ENCODE results near the gene CA4.

The CA4 gene

DNA sequence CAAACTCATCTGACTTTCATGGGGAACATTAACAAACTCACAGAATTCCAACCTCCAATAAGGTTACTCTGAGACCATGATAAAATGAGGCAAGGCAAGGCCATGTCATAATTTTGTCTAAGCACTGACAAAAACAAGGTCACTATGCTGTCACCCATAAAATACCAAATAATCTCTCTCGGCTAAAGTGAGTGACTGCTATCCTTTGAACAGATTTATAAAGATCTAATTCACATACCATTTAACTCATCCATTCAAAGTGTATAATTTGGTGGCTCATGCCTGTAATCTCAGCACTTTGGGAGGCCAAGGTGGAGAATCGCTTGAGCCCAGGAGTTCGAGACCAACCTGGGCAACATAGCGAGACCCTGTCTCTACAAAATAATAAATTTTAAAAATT is 20.6 kb upstream of the CA4 start:
- DNase-seq (ENCODE audit: low read depth in 1 of 2, low spot score in 1 of 2), result no peak

- DNase-seq (ENCODE audit: low read depth in 1 of 2, low spot score in 1 of 2), result no peak
These were observed 19.3 kb upstream of the CA4 start for GRCh38 chr17:60130466-60130865.

DNA sequence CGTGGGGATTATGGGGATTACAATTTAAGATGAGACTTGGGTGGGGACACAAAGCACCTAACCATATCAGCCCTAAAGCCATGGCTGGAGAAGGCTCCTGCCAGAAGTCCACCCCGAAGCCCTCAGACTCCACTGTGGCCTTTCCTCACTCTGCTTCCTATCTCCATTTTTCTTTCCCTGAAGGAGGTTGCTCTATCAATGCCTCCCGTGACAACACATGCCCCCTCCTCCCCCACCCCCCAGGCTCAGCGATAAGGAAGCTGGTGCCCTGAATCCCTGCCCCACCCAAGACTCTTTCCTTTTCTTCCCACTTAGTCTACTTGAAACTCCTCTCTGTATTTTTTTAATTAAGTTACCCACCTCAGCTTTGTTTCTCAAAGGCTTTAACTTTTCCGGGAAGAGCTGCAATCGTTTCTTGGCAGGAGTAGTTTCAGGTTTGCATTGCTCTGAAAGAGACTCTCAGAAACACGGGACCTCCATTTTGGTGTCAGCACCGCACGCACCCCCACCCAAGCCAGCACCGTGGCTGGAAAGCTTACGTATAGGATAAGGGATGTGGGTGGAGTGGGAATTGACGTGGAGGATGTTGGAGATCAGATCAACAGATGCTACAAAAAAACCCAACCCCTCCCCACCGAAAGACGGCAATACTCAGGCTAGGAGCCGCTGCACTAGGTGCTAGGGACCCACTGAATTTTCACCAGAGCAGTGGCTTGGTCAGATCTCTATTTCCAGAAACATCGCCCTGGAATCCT is 15.2 kb upstream of the CA4 start:
- no peak for DNase-seq (ENCODE audit: low read depth in 1 of 2, low spot score in 1 of 2)

DNA sequence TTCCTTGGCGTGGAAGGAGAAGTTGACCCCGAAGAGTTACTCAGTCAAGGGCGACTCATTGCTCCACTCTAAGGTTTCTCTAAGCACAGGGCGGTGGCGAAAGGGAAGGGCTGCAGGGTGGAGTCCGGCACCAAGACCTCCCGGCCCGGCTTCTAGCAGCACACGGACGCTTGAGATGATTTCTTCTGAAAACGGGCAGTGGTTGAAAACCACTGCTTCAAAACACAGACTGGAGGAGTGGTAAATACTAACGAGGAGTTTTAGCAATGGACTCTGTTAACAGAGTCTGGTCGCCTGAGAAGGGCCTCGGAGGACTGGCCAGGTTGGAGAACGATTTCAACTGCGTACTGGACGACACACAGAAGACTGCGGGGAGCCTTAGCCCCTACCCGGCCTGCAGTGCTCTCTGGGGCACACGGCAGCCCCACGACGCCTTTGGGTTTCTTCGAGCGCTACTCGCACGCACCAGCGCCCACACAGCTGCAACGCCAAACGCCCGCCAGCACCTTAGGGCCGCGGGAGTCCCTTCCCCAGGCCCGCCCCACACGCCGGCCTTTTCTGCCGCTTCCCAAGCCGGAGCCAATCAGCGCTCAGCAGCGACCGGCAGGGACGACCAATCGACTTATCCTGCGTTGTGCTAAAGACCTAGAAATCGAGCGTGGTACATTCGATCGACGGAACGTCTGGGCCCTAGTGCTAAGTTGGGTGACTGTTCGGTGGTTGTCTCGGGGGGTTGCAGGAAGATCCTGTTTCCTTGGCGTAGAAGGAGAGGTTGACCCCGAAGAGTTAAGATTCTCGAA is 14.4 kb upstream of the CA4 start:
- DNase-seq (ENCODE audit: low read depth in 1 of 2, low spot score in 1 of 2), result peak; percentile 39 to 76

- no peak for DNase-seq (ENCODE audit: low read depth in 1 of 2, low spot score in 1 of 2)
These were observed 13.7 kb upstream of the CA4 start for GRCh38 chr17:60135951-60136666.

- DNase-seq (ENCODE audit: low read depth in 1 of 2, low spot score in 1 of 2), result no peak
These were observed 12.0 kb upstream of the CA4 start for GRCh38 chr17:60137731-60138130.

- no peak for DNase-seq (ENCODE audit: low read depth in 1 of 2, low spot score in 1 of 2)
These were observed 10.9 kb upstream of the CA4 start for GRCh38 chr17:60138769-60139437.

GRCh38 chr17:60139438-60140285 is 10.1 kb upstream of the CA4 start:
- DNase-seq (ENCODE audit: low read depth in 1 of 2, low spot score in 1 of 2), result peak; percentile 32 to 33

DNA sequence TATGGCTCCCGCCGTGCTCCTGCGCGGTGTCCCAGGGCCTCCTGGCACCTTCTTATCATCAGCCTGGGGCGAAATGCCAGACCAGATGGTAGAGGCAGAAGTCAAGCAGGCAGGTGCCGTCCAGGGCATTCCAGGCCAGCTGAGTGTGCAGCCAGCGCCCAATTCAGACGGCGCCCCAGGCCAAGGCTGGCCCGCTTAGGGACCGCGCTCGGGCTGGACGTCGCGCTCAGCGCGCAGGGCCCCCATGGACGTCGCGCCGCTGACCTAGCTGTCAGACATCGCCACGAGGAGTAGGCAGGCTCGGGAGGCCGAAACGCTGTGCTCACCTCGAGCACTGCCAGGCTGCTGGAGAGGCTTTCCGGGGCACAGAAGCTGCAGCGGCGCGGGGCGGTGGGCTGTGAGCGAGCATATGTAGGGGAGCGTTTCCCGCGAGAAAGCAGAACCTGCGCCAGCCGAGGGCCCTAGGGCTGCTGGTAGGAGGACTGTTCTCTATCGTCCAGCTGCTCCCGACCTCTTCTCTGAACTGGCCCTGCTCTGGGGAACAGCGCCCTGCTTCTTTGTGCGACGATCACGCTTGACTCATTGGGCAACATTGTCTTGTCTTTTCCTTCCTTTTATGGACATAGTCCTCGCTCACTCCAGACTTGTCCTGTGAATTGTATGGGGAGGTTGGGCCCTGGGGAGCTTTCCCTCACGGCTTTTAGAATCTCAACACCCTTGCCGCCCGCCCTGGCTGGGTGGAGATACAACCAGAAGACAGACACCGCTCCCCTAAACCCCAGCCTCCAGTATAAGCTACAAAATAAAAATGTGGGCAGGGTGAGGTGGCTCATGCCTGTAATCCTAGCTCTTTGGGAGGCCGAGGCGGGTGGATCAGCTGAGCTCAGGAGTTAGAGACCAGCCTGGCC is 8.4 kb upstream of the CA4 start:
- DNase-seq (ENCODE audit: low read depth in 1 of 2, low spot score in 1 of 2), result no peak

GRCh38 chr17:60142872-60143499 is 6.8 kb upstream of the CA4 start:
- peak; percentile 48 to 56 for DNase-seq (ENCODE audit: low read depth in 1 of 2, low spot score in 1 of 2)

DNA sequence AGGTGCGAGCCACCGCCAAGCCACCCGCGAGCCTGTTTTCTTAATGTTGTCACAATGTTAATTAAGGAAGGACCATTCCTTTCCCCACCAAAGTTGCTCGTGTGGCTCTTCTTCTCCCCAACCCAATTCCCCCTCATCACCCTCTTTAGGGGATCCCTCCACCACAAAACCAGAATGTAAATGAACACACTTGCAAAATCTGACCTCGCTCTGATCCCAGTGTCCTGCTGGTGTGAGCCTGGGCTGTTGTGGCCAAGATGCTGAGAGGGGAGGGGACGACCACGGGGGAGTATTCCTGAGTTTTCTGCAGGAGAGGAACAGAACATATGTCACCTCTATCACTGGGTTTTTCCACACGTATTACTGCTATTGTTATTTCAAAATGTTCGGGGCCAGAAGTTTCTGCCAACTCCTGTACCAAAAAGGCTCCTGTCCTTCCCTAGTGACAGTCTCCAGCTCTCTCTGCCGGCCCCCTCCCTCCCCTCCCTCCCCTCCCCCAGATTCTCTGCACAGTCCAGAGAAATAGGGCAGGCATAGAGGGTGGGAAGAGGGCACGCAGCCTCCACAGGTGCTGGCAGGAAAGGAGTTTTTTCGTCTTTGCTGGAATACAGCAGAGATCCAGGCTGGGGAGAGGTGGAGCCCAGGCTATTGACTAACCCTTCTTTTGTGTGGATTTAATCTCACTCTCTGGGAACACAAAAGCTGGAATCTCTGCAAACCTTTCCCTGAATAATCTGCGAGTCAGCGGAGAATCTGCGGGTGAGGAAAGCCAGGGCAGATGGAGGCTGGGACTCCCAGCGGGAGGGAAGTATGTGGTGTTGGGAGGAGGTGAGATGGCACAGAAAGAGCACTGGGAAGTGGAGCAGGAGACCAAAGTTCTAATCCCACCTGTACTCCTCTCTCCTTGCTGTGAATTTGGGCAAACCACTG is 4.5 kb upstream of the CA4 start:
- DNase-seq (ENCODE audit: low read depth in 1 of 2, low spot score in 1 of 2), result no peak

- DNase-seq (ENCODE audit: low read depth in 1 of 2, low spot score in 1 of 2), result no peak
These were observed 3.6 kb upstream of the CA4 start for GRCh38 chr17:60146206-60146605.

DNA sequence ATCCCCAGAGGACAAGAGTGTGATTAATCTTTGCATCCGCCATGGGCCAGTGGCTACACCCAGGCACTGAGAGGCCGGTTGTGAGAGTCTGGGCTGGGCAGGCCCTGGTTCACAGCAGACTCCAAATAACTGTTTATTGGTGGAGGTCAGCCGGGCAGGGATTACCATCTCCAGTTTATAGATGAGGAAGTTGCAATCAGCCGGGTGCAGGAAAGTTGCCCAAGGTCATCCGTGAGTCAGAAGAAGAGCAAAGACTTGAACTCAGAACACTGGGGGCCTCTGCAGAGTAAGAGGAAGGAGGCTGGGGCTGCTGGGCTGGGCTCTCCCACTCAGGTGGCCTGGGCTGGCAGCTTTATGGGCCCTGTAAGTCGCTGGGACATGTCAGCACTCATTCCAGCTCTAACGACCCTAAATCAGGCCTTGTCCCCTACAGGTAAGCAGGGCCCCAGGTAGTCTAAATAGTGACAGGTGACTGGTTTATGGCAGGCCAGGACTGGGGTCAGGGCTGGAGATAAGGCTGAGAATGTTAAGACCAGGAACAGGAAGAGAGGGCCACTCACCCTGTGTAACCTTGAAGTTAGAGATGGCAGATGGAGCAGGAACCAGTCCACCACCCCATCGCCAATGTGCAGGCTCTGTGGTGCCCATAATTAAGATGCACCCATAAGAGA is 2.1 kb upstream of the CA4 start:
- DNase-seq (ENCODE audit: low read depth in 1 of 2, low spot score in 1 of 2), result no peak

GRCh38 chr17:60148373-60148772 is 1.4 kb upstream of the CA4 start:
- DNase-seq (ENCODE audit: low read depth in 1 of 2, low spot score in 1 of 2), result no peak

DNA sequence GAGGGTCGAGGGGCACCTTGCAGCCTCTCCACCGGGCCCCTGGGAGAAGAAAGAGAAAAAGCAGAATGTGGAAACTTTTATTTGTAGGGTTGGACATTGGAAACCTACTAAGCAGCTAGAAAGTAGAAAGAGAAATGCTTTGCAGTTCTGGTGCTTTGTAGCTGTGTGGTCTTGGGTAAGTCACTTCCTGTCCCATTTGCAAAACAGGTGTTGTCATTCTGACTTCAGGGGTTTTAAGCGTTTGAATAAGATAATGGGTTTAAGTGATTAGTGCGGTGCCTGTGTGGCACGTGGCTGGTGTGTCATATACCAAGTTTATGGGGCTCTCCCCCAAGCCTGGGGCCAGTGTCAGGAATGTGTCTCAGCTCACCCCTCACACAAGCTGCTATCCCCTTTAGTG is 1.6 kb downstream of the CA4 start:
- DNase-seq (ENCODE audit: low read depth in 1 of 2, low spot score in 1 of 2), result no peak

DNA sequence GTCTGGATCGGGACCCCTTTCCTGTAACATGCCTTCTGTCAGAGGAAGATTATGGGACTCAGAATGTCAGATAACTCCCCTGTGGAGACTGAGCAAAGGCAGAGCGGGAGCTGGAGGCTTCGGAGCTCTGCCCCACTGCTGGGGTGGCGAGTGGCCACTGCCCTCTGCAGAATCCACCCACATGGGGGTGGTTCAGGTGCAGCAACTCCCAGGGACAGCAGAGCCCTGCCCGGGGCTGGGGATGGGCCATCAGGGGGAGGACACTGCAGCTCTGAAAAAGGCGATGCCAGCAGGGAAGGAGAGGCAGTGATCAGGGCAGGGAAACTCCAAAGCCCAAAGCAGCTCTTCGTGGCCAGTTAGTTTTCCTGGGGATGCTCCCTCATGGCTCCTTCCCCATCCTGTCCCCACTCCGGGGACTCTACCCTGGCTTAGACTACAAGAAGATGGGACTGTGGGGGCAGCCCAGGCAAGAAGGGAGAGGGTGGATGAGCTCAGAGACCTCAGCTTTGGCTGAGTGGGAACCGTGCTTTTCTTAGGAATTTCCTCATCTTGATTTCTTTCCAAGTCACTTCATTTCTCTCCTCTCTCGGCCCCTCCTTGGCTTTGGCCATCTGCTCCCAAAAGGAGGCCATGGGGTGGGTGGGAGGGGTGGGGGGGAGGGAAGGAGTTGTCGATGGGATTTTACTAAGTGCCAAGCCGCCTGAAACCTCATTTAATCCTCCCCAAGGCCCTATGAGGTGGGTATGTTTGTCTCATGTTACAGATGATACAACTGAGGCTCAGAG is 4.0 kb downstream of the CA4 start:
- no peak for DNase-seq (ENCODE audit: low read depth in 1 of 2, low spot score in 1 of 2)
